22Rv1 (cell line): ENCODE data around the gene HIC1.

ENCODE experiments used
- H3K27ac ChIP-seq: fragments of 450-650 bp; 2 replicates; pipeline ENCODE4 v1.5.1; 2017
- CTCF ChIP-seq: fragments of 450-650 bp; IDR thresholded peaks from 2 replicates; pipeline ENCODE4 v1.5.1; 2017; ENCODE audit warnings: mild to moderate bottlenecking
- ZFX ChIP-seq: fragments of 450-650 bp; IDR thresholded peaks from 2 replicates; pipeline ENCODE4 v1.6.1; 2017; ENCODE audit warnings: antibody characterized with exemption, borderline replicate concordance

HIC1 gene

GRCh38 chr17:2055292-2056205 lies 646 bp downstream of the HIC1 start:
- H3K27ac ChIP-seq: no peak overlapping the region
- TF ChIP-seq ZFX: no peak
- no peak for TF ChIP-seq CTCF

GRCh38 chr17:2056206-2057174 lies 1.6 kb downstream of the HIC1 start:
- H3K27ac ChIP-seq: no peak overlapping the region
- TF ChIP-seq ZFX (no peak), CTCF (no peak)

GRCh38 chr17:2057175-2057759 lies 2.4 kb downstream of the HIC1 start:
- TF ChIP-seq ZFX (no peak), CTCF (no peak)
- no peak overlapping the region for H3K27ac ChIP-seq

- H3K27ac ChIP-seq: no peak overlapping the region
- TF ChIP-seq ZFX (no peak), CTCF (no peak)
These were observed 3.1 kb downstream of the HIC1 start for GRCh38 chr17:2057760-2058585.

GRCh38 chr17:2058586-2059546 lies 4.0 kb downstream of the HIC1 start:
- TF ChIP-seq CTCF: peak; percentile 91
- no peak for TF ChIP-seq ZFX
- H3K27ac ChIP-seq: no peak overlapping the region
